NCI-H774 (cell line): ENCODE results near the gene NEAT1.
A peak's percentile ranks its signal among the peaks of the same experiment; 100 is the strongest.

Source experiments
- DNase-seq: peaks from one replicate; lab custom pipeline; 2025; lab: John Stamatoyannopoulos, UW

Gene NEAT1

DNA sequence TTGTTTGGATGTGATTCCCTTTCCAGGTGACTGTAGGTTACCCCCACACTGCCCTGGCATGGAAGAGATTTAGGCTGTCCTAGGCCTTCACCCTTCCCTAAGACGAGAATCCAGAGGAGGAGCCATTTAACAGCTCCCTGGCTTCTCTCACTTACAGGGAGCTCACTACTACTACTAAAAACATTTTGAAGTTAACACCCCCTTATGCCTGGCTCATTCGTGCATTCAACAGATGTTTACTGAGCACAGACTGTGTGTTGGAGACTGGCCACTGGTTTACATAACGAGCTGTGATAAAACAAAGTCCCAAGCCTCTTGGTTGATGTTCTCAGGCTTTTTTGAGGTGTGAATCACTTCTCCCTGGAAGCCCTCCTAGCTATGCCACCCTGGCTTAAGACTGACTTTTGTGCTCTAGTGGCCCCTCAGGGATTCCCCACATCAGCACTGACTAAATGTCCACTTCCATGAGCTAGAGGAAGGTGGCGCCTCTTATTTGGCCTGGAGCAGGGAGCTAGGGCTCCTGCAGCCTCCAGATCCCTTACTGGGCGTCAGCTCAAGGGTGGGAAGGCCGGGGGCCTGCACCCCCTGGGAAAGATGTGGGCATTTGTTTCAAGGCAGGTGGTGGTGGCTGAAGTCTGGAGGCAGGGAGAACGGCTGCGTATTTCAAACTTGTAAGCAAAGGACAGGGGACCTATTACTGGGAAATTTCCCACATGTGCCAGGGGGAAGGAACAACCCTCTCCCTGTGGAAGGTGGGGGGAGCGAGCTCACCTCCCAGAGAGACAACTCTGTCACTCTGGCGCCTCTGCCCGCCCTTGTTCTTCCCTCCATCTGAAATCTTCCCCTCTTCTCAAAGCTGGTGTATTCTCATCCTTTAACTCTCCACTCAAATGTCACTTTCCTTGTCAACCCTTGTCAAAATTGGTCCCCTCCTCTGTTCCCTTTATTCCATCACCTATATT is 56.9 kb downstream of the NEAT1 start:
- DNase-seq: peak; percentile 67

DNA sequence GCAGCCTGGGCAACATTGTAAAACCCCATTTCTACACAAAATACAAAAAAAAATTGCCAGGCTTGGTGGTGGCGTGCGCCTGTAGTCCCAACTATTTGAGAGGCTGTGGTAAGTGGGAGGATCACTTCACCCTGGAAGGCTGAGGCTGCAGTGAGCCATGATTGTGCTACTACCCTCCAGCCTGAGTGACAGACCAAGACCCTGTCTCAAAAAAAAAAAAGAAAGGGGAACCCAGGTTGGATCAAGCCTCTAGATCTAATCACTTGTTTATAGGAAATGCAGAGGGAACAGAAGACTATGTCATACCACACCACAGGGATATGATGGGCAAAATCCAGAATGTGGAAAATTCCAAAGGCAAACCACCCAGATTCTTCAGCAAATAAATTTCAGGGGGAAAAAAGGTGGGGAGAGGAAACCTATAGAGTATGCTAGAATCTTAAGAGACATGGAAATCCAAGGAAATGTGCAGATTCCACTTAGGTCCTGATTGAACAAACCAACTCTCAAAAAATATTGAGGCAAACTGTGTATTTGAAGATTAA is 59.8 kb downstream of the NEAT1 start:
- DNase-seq: no peak

DNA sequence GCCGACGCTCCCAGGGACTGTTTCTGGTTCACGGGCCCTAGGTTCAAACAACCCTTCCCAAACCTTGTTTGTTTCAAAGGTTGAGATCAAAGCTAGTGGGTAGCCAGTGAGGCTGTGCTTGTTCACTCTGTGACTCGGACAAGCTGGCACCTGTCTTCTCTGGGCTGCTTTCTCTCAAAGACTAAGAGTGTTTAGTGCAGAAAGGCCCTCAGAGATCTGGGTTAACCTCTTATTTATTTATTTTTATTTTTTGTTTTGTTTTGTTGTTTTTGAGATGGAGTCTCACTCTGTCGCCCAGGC is 63.3 kb downstream of the NEAT1 start:
- DNase-seq: no peak

DNA sequence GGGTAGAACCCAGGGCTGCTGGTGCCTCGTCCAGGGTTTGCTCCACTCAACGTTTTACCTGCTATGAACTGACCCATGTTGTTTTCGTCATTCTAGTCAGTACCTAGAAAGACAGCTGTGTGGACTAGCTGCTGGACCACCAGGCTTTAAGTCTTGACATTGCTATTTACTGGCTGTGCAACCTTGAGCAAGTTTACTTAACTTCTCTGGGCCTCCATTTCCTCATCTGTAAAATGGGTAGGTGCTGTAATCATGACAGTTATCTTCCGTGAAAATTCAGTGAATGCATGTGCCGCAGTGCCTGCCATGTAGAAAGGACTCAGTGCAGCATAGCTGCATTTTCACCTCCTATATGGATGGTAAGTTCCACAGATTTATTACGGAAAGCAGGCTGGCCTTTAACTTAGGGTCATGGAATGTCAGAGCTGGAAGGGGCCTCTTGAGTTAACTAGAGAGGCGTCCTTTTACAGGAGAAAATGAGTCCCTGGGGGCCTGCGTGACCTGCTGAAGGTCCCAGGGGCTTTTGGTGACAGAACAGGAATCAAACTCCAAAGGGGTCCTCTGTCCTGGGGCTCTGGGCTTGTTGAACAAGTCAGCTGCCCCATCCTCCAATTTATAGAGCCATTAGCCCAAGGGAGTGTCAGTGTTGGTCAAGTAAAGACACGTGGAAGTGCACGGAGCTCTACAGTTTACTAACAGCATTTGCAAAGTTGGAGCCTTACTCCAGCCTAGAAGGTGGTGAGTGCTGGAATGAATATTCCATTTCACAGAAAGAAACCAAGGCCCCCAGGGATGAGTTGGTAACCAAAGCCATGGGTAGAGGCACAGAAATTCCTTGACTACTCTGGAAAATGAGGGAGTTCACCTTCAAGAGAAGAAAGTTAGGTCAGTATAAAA is 64.2 kb downstream of the NEAT1 start:
- no peak for DNase-seq

DNA sequence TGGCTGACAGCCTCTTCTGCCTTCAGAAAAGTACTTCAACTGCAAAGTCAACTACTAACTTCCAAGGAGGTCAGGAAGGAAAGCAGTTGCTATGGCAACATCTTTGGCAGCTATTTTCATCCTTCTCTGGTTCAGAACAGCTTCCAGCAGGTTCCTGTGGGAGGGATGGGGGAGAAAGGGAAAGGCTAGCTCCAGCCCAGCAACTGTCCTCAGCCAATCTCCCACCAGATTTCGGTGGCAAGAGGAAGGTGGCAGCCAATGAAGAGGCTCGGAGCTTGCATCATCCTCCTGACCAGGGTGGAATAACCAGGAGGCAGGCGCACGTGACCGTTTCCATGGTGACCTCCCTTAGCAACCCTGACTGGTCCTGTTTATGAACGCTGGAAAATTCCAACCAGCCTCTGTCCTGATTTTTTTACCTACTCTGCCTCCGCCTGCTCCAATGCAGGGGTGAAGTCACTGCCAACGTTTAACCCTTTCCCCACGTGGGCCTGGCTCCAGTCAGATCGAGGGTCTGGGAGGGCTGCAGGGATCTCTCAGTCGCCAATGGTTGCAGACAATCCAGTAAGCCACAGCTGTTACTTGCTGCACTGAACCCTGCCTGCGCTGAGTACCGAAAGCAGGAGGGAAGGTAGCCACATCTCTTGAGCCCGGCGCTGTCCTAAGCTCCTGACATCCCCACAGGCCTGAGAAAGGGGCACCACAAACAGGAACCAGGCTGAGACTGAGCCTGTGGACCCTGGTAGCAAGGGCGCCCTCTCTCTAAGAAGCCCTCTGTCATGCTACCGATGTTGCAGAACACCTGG is 65.1 kb downstream of the NEAT1 start:
- peak; percentile 99 for DNase-seq

DNA sequence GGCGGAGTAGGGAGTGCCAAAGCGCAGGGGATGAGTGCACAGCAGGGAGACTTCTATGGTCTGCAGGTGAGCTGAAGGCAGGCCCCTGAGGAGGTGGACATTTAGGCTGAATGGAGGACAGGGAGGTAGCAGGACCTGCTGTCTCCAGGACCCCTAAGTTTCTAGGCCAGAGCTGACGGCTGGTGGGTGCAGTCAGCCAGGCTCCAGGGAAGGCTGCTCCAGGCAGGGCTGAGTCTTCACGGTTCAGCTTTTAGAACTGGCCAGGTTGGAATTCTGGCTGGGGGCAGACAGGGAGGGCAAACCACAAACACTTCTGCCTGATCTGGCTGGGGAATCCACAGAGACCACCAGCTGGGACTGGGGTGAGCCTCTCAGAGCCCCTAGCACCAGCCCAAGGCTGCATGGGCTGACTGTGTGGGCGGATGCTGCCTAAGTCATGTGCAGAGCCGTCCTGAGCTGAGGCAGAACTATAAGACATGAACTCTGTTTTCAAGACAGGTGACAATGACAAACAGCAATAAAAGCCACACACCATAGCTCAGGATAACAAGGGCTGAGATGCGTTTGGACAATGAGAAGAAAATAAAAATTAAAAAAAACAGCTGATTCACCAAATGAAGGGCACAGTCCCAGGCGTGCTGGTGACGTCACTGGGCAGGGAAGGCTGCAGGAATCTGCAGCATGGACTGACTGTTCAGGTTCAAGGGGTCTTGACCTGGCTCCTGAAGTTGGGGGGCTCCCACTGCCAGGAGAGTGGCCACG is 65.9 kb downstream of the NEAT1 start:
- DNase-seq: no peak

DNA sequence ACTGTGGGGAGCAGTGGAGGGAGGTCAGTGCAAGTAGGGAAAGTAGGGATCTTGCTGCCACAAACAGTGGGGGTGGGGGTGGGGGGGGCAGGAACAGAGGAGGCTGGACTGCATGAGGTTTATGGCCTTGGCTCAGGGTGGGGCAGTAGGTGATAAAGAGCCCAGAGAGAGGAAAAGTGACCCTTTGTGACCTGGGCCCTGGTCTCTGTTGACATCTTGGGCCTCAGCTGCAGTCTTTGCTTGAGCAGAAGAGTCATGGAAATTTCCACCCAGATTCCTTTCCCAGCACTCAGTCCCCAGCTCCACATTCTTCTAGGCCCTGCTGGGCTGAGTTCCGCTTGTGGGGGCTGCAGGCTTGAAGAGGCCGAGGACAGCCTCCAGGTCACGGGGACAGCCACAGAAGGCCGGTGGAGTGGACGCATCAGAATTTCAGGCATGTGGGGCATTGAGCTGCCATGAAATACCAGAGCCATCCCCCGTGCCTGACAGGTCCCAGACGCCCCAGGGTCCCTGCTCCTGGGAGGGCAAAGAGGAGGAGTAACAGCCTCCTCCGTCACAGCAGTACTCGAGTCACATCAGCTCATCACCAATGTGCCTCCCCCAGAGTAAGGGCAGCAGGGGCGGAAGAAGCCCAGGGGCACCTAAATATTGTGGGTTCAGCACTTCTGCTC is 66.6 kb downstream of the NEAT1 start:
- DNase-seq: no peak

DNA sequence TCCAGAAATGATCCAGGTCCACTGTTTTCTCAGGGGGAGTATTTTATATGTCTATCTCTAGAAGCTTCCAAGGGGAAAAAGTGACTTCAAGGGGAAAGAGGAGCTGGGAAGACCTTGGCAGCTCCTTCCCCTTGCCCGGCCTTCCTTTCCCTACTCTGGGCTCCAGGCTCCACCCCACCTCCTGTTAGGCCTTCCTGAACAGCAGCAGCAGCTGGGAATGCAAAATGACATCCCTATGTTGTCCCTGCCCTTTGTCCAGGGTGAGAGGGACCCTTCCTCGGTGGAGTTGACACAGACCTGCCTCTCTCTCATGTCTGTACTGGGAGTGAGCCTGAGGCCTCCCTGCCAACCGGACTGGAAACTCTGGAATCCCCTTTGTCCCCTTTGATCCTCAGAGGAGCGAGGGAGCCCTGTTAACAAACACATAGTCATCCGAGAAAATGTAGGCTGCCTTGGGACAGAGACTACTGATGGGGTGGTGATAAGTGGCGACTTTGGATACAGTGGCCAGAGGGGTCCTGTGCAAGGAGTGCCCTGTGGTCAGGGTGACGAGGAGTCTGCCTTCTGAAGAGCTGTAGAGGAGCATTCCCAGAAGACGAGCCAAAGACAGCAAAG is 67.2 kb downstream of the NEAT1 start:
- no peak for DNase-seq

DNA sequence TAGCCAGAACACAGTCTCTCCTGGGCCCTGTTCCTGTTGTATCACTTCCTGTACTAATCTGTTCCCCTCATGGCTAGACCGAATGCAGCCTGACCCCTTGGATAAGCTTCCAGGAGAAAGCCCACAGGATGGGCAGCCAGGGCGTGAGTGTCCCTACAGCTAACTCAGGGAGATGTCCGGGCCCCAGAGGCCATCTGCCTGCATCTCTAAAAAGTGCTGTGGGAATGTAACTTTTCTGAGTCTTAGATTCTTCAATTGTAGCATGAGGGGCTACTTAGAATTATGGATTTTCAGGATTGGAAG is 68.5 kb downstream of the NEAT1 start:
- no peak for DNase-seq

DNA sequence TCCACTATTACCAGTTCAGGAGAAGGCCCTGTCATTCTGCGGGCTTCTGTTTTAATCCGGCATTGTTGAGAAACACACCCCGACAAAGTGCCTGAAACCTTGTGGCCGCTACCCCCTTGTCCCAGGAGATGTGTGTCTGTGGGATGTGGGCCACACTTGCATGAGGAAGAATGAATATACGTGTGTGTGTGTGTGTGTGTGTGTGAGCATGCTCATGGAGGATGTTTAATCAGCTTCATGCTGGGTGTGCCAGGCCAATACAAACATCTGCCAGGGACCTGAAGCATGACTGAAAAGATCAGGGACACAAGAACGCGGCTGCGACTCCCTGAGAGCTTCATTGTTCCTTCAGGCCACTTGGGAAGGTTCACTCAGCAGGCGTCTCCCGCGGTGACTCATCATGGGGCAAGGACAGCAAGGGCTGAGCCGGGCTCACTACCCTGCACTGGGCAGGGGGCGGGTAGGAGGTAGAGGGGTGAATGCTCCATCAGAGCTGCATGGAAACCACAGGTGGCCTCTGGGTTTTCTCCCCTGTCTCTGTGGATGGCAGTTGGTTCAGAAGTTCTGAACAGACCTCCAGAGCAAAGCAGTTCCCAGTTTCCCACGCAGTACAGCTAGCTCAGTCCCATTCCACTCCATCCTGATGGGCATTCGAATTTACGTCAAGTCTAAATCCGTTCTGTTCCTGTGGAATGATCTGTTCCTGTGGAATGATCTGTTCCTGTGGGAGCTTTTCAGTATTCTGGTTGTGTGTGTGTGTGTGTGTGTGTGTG is 69.2 kb downstream of the NEAT1 start:
- peak; percentile 76 for DNase-seq

DNA sequence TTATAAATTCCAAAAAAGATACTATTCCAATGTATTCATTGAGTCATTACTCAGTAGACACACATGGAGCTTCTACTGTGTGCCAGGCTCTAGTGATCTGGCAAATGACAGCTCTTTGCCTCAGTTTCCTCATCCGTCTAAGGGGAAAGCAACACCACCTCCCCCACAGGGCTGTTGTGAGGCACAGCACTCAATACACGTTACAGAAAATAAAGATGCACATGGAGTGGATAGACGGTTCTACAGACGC is 69.7 kb downstream of the NEAT1 start:
- DNase-seq: no peak

DNA sequence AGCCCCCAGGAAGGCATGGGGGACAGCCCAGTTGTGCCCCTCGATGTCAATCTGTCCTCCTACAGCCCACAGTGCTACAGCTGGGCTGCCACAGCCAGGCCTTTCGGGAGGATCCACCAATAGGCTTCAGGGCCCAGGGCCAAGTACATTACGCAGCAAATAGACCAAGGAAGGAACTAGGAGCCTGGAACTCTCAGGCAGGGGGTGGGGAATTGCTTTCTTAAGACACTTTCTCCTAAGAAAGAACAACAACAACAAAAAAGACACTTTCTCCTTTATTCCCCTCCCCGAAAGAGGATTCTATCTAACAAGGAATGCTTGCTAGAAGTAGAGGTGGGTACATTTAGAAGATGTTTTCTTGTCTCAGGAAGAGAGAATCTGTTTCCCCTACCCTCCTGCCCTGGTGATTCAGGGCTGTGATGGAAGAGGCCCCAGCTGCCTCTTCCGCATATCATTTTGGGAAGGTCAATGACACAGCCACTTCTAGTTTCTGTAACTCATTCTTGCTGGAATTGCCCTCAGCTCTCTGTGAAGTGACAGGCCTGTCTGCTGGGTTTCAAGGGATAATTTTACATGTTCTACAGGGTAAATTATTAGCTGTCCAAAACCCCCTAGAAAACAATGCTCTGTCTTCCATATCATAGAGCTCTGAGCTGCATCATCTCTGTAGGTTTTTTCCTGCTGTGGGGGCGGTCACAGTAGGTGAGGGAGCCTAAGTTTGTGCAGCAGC is 70.2 kb downstream of the NEAT1 start:
- no peak for DNase-seq

DNA sequence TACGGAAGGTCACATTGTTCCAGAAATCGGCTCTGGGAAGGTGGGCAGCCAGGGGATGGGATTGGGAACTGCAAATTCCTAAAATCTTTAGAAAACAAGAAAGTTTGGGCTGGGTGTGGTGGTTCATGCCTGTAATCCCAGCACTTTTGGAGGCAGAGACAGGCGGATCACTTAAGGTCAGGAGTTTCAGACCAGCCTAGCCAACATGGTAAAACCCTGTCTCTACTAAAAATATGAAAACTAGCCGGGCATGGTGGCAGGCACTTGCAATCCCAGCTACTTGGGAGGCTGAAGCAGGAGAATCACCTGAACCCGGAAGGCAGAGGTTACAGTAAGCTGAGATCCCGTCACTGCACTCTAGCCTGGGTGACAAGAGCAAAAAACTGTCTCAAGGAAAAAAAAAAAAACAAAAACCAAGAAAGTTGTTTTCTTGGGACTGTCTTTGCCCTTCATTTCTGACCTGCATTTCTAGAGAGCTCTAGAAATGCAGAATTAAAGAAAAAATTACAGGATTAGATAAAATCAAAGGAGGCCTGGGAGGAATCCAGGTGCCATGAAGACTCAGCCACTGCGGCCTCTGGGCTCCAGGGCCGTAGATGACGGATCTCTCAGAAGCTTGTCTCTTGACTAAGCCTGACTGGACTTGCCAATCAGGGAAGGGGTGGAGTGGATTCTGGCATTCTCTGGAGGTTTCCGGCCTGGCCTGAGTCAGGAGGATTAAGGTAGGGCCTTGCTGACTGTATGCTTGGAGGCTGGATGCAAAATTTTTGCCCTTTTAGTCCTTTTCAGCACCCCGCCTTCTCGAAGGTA is 71.0 kb downstream of the NEAT1 start:
- DNase-seq: no peak
